WERI-Rb-1 (cell line): ENCODE results near the gene CEP44.

Experiments used
- DNase-seq: peaks from one replicate; pipeline ENCODE4 v3.0.0-alpha.2; 2020
- H3K27ac ChIP-seq: fragments of 250-450 bp; sonication (Bioruptor Pico); 2 replicates; pipeline ENCODE4 v1.5.1; 2020; ENCODE audit warnings: mild to moderate bottlenecking, moderate library complexity
- H3K27me3 ChIP-seq: fragments of 250-450 bp; sonication (Bioruptor Pico); 2 replicates; pipeline ENCODE4 v1.5.1; 2021; ENCODE audit warnings: mild to moderate bottlenecking, low read depth, moderate library complexity; ENCODE audit not compliant: insufficient read depth, severe bottlenecking
- H3K36me3 ChIP-seq: fragments of 250-450 bp; sonication (Bioruptor Pico); 2 replicates; pipeline ENCODE4 v1.5.1; 2020; ENCODE audit warnings: mild to moderate bottlenecking, moderate library complexity
- H3K4me3 ChIP-seq: 2 replicates; pipeline ENCODE4 v1.5.1; 2011; ENCODE audit warnings: low read depth, mild to moderate bottlenecking, control low read depth, low read length
- H3K9me3 ChIP-seq: fragments of 250-450 bp; sonication (Bioruptor Pico); 2 replicates; pipeline ENCODE4 v1.5.1; 2021; ENCODE audit warnings: mild to moderate bottlenecking, moderate library complexity; ENCODE audit not compliant: severe bottlenecking
- TF ChIP-seq, protein P1 (sequence below): IDR thresholded peaks from 2 replicates; pipeline ENCODE4 v1.5.1; 2011; ENCODE audit warnings: low read depth, mild to moderate bottlenecking, control low read depth, inconsistent platforms, low read length

CEP44 gene

GRCh38 chr4:174266416-174266815 is 17.3 kb upstream of the CEP44 start:
- TF ChIP-seq, protein P1, sequence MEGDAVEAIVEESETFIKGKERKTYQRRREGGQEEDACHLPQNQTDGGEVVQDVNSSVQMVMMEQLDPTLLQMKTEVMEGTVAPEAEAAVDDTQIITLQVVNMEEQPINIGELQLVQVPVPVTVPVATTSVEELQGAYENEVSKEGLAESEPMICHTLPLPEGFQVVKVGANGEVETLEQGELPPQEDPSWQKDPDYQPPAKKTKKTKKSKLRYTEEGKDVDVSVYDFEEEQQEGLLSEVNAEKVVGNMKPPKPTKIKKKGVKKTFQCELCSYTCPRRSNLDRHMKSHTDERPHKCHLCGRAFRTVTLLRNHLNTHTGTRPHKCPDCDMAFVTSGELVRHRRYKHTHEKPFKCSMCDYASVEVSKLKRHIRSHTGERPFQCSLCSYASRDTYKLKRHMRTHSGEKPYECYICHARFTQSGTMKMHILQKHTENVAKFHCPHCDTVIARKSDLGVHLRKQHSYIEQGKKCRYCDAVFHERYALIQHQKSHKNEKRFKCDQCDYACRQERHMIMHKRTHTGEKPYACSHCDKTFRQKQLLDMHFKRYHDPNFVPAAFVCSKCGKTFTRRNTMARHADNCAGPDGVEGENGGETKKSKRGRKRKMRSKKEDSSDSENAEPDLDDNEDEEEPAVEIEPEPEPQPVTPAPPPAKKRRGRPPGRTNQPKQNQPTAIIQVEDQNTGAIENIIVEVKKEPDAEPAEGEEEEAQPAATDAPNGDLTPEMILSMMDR: no peak
- peak overlapping the region; percentile 74 for H3K27ac ChIP-seq
- peak overlapping the region; percentile 7 for H3K4me3 ChIP-seq

DNA sequence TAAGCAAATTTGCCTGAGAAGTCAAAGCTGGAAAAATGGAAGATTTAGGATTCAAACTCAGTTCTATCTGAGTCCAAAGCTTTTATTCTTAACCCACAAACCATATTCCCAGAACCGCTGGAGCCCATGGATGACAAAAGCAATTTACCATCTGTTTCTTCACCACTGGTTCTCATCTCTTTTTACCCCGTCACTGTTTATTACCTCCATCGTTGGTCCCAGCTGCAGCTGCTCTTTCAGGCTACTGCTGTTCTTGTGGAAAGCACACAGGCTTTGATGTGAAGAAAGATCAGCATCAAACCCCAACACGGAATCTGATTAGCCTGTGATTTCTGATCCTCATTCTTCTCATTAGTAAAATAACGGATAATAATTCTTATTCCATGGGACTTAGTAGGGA is 9.8 kb upstream of the CEP44 start:
- no peaks in the 10 kb centered on the region for H3K27me3 ChIP-seq
- H3K27ac ChIP-seq: no peak overlapping the region
- H3K9me3 ChIP-seq: no peaks in the 10 kb centered on the region
- TF ChIP-seq, protein P1: no peak
- H3K4me3 ChIP-seq: no peak overlapping the region
- no peaks in the 10 kb centered on the region for H3K36me3 ChIP-seq
- no peak for DNase-seq

More at GRCh38 chr4:174266416-174266815, 17.3 kb upstream of the CEP44 start:
- Histone ChIP-seq H3K9me3 (no peaks in the 10 kb centered on the region), H3K36me3 (no peaks in the 10 kb centered on the region; the same call in 1 of the 2 replicates), H3K27me3 (no peaks in the 10 kb centered on the region)
- no peak for DNase-seq

DNA sequence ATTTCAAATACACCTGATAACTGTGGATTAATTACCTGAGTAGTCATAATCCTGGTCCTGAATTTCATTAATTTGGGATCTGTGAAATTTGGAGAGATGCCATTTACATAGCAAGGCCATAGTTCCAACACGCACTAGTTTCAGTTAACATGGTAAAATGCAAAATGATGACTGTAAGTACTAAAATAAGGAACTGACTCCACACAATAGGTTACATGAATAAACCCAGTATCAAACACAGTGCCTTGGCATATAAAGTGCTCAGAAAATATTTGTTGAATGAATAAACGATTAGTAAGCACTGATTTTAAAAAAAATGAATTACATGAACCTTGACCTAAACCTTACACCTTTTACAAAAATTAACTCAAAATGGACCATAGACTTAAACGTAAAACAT is 9.3 kb upstream of the CEP44 start:
- TF ChIP-seq, protein P1: no peak
- no peak for DNase-seq
- no peaks in the 10 kb centered on the region for H3K9me3 ChIP-seq
- H3K27ac ChIP-seq: no peak overlapping the region
- H3K36me3 ChIP-seq: no peaks in the 10 kb centered on the region; the same call in 1 of the 2 replicates
- H3K27me3 ChIP-seq: no peaks in the 10 kb centered on the region
- no peak overlapping the region for H3K4me3 ChIP-seq

DNA sequence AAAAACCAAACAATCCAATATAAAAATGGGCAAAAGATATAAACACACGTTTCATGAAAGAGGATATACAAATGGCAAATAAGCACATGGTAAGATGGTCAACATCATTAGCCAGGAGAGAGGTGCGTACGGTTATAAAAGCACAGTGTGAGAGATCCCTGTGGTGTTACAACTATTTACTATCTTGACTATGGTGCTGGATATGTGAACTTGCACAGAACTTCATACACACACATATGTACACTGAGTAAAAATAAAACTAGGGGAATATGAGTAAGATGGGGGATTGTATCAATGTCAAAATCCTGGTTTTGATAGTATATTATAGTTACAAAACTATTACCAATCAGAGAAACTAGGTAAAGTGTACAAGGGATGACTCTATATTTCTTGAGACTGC is 8.6 kb upstream of the CEP44 start:
- TF ChIP-seq, protein P1: no peak
- DNase-seq: no peak
- no peaks in the 10 kb centered on the region for H3K27me3 ChIP-seq
- no peaks in the 10 kb centered on the region; the same call in 1 of the 2 replicates for H3K36me3 ChIP-seq
- no peak overlapping the region for H3K27ac ChIP-seq
- no peak overlapping the region for H3K4me3 ChIP-seq
- H3K9me3 ChIP-seq: no peaks in the 10 kb centered on the region

DNA sequence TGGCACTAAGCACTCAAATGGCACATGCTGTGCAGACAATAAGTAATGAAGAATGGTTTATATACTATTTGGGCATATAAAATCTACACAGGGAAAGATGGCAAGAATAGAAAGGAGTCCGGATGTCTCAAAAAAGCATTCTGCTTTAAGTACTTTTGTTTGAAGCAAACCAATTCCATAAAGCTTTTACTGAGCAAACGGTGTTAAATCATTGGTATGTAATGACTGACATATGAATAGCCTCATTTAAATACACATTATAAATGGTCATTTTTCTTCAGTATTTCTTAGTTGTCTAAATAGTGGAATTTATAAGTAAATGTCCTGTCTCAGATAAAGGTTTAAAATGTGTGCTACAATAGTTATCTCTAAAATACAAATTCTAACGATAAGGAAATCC is 6.3 kb upstream of the CEP44 start:
- no peaks in the 10 kb centered on the region for H3K27me3 ChIP-seq
- H3K27ac ChIP-seq: no peak overlapping the region
- H3K9me3 ChIP-seq: no peaks in the 10 kb centered on the region
- no peak overlapping the region for H3K4me3 ChIP-seq
- TF ChIP-seq, protein P1: no peak
- no peaks in the 10 kb centered on the region; the same call in 1 of the 2 replicates for H3K36me3 ChIP-seq
- DNase-seq: no peak

GRCh38 chr4:174278467-174278866 is 5.2 kb upstream of the CEP44 start:
- H3K27me3 ChIP-seq: no peaks in the 10 kb centered on the region
- H3K4me3 ChIP-seq: no peak overlapping the region
- DNase-seq: no peak
- H3K36me3 ChIP-seq: peaks cover 3% of the 10 kb centered on the region
- H3K9me3 ChIP-seq: no peaks in the 10 kb centered on the region
- TF ChIP-seq, protein P1: no peak
- no peak overlapping the region for H3K27ac ChIP-seq
